ENCODE results near the gene EML1. TPM values are rescaled to one million over a fixed set of nuclear protein-coding genes. Genes with fewer than 3 reads are reported as not detected.

The EML1 gene
- total RNA-seq, 1 experiment from 2014 or later: 4.6 TPM

GRCh38 chr14:99896361-99896760 lies 103.1 kb downstream of the EML1 start:
- DNase-seq (ENCODE audit: low read depth): no peak

GRCh38 chr14:99899578-99900178 lies 106.5 kb downstream of the EML1 start:
- DNase-seq (ENCODE audit: low read depth): peak; percentile 8

GRCh38 chr14:99902925-99903324 lies 109.7 kb downstream of the EML1 start:
- no peak for DNase-seq (ENCODE audit: low read depth)

- no peak for DNase-seq (ENCODE audit: low read depth)
These were observed 111.3 kb downstream of the EML1 start for GRCh38 chr14:99904506-99904905.

- DNase-seq (ENCODE audit: low read depth): no peak
These were observed 111.9 kb downstream of the EML1 start for GRCh38 chr14:99905121-99905520.

GRCh38 chr14:99907761-99908652 lies 114.8 kb downstream of the EML1 start:
- DNase-seq (ENCODE audit: low read depth): no peak

- DNase-seq (ENCODE audit: low read depth): no peak
These were observed 115.5 kb downstream of the EML1 start for GRCh38 chr14:99908653-99909250.

- no peak for DNase-seq (ENCODE audit: low read depth)
These were observed 116.4 kb downstream of the EML1 start for GRCh38 chr14:99909513-99910064.

- peak; percentile 77 for DNase-seq (ENCODE audit: low read depth)
These were observed 117.4 kb downstream of the EML1 start for GRCh38 chr14:99910337-99911309.

- DNase-seq (ENCODE audit: low read depth): no peak
These were observed 122.3 kb downstream of the EML1 start for GRCh38 chr14:99915305-99916090.

- DNase-seq (ENCODE audit: low read depth): no peak
These were observed 122.8 kb downstream of the EML1 start for GRCh38 chr14:99916091-99916383.

GRCh38 chr14:99918781-99919180 lies 125.6 kb downstream of the EML1 start:
- DNase-seq (ENCODE audit: low read depth): no peak

GRCh38 chr14:99921425-99921824 lies 128.2 kb downstream of the EML1 start:
- no peak for DNase-seq (ENCODE audit: low read depth)

GRCh38 chr14:99924379-99924778 lies 131.2 kb downstream of the EML1 start:
- no peak for DNase-seq (ENCODE audit: low read depth)

- no peak for DNase-seq (ENCODE audit: low read depth)
These were observed 132.3 kb downstream of the EML1 start for GRCh38 chr14:99925471-99925870.

GRCh38 chr14:99928963-99929362 lies 135.8 kb downstream of the EML1 start:
- no peak for DNase-seq (ENCODE audit: low read depth)

- DNase-seq (ENCODE audit: low read depth): no peak
These were observed 136.4 kb downstream of the EML1 start for GRCh38 chr14:99929601-99930000.

- no peak for DNase-seq (ENCODE audit: low read depth)
These were observed 137.4 kb downstream of the EML1 start for GRCh38 chr14:99930420-99931274.

- DNase-seq (ENCODE audit: low read depth): no peak
These were observed 138.1 kb downstream of the EML1 start for GRCh38 chr14:99931308-99931707.
